ENCODE measurements around the gene MLPH. TPM values are rescaled to one million over a fixed set of nuclear protein-coding genes. Genes with fewer than 3 reads are reported as not detected.

The MLPH gene
- total and polyA plus RNA-seq, 2 of the 4 experiments (the other 2 are of a cell fraction): 13.8 to 21.6 TPM

DNA sequence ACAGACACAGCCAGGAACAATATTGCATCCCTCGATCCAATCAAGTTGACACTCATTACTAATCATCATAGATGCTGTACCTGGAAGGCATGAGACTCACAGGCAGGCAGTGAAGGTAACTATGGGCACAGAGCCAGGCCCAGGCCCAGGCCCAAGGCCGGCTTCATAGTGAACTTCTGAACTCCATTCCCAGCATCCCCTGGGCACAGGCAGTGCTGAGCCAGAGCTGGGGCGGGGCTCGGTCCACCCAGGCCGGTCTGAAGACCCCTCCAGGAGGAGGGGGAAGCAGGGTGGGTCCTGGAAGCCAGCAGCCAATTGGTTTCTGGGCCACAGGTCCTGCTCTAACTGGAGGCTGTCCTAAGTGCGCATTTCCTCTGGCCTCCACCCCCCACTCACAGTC is 37.6 kb downstream of the MLPH start:
- no peak overlapping the region for H2AK9ac ChIP-seq (replicated peaks; ENCODE audit: low read depth, low read length, poor library complexity)
- no peaks in the 10 kb centered on the region for H3K9me1 ChIP-seq (ENCODE audit: insufficient read depth, low read length)
- H4K91ac ChIP-seq (ENCODE audit: insufficient read depth, low read depth, low read length): no peak overlapping the region
- ChIA-PET POLR2A (ENCODE audit: unreplicated experiment) (no interaction called here), CTCF (no interaction called here)
- H3K79me1 ChIP-seq (ENCODE audit: low read depth in 1 of 2, low read length in 2 of 2): no peaks in the 10 kb centered on the region
- WGBS, 2 experiments (ENCODE audit: extremely low coverage in 2 of 2, insufficient read length in 1 of 2): no CpG with 5 or more reads among the region's 6 CpGs
- no peak overlapping the region for H2AK5ac ChIP-seq (ENCODE audit: low read depth, low read length)
- no peak overlapping the region for H3K18ac ChIP-seq (ENCODE audit: low read depth, low read length)
- ATAC-seq (ENCODE audit: low read depth): no peak
- no peak overlapping the region for H3K23ac ChIP-seq (ENCODE audit: low read depth, low read length)
- H3K9me3 ChIP-seq (ENCODE audit: control insufficient read depth, insufficient read depth, low read length): no peaks in the 10 kb centered on the region
- no peak for TF ChIP-seq CHD1 (IDR thresholded peaks at IDR 0.05; ENCODE audit: low read depth, low read length)
- TF ChIP-seq RCOR1 (IDR thresholded peaks at IDR 0.05; ENCODE audit: insufficient replicate concordance, low read length): no peak
- no peak for TF ChIP-seq CEBPB (IDR thresholded peaks at IDR 0.05; ENCODE audit: low read depth, low read length)
- TF ChIP-seq MAFK (IDR thresholded peaks at IDR 0.05; ENCODE audit: low read depth, low read length): no peak
- TF ChIP-seq POLR2A (IDR thresholded peaks at IDR 0.05; ENCODE audit: low read depth, low read length): no peak
- TF ChIP-seq FOS (IDR thresholded peaks at IDR 0.05; ENCODE audit: low read depth, low read length): no peak
- TF ChIP-seq, protein P1, sequence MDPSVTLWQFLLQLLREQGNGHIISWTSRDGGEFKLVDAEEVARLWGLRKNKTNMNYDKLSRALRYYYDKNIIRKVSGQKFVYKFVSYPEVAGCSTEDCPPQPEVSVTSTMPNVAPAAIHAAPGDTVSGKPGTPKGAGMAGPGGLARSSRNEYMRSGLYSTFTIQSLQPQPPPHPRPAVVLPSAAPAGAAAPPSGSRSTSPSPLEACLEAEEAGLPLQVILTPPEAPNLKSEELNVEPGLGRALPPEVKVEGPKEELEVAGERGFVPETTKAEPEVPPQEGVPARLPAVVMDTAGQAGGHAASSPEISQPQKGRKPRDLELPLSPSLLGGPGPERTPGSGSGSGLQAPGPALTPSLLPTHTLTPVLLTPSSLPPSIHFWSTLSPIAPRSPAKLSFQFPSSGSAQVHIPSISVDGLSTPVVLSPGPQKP (IDR thresholded peaks at IDR 0.05; ENCODE audit: borderline replicate concordance, low read depth, low read length): no peak
- TF ChIP-seq, protein P2, sequence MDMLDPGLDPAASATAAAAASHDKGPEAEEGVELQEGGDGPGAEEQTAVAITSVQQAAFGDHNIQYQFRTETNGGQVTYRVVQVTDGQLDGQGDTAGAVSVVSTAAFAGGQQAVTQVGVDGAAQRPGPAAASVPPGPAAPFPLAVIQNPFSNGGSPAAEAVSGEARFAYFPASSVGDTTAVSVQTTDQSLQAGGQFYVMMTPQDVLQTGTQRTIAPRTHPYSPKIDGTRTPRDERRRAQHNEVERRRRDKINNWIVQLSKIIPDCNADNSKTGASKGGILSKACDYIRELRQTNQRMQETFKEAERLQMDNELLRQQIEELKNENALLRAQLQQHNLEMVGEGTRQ (IDR thresholded peaks at IDR 0.05; ENCODE audit: low read depth, low read length): no peak
- H4K5ac ChIP-seq (ENCODE audit: low read depth, low read length): no peak overlapping the region
- H3K4me1 ChIP-seq (ENCODE audit: control insufficient read depth, insufficient read depth, low read length): no peaks in the 10 kb centered on the region
- peaks cover 3% of the 10 kb centered on the region for H3K36me3 ChIP-seq (ENCODE audit: control insufficient read depth, insufficient read depth, low read length)
- H3K4me2 ChIP-seq (ENCODE audit: low read depth, low read length): no peak overlapping the region
- H2AFZ ChIP-seq (replicated peaks; ENCODE audit: low read length, poor library complexity): no peak overlapping the region
- no peaks in the 10 kb centered on the region for H3K27me3 ChIP-seq (ENCODE audit: control insufficient read depth, insufficient read depth, low read length)
- H2BK120ac ChIP-seq (ENCODE audit: low read depth, low read length): no peak overlapping the region
- no TSS peak for BruUV-seq (replicated peaks)
- no peak overlapping the region for H2BK20ac ChIP-seq (ENCODE audit: low read depth, low read length)
- H3K56ac ChIP-seq (ENCODE audit: extremely low read depth, insufficient read depth, low read length): no peak overlapping the region
- dilution Hi-C loops (cut with HindIII; ENCODE audit: low sequenced_read_pairs, unreplicated experiment): no loop called here
- H3K4ac ChIP-seq (ENCODE audit: low read depth, low read length): no peak overlapping the region
- no peak for DNase-seq
- no peak overlapping the region for H3K14ac ChIP-seq (replicated peaks; ENCODE audit: low read depth, low read length)
- intact Hi-C loops (cut with micrococcal nuclease): no loop called here
- no peak overlapping the region for H3K27ac ChIP-seq (ENCODE audit: insufficient read depth, low read length)
- no peak overlapping the region for H2BK15ac ChIP-seq (ENCODE audit: low read depth, low read length)
- H3K4me3 ChIP-seq (ENCODE audit: insufficient read depth, low read depth, low read length): no peak overlapping the region
- in situ Hi-C loops (cut with MboI; ENCODE audit: low sequenced_read_pairs): no loop called here
- H4K20me1 ChIP-seq (ENCODE audit: insufficient read depth, low read length): no peaks in the 10 kb centered on the region
- no peak overlapping the region for H4K8ac ChIP-seq (ENCODE audit: low read depth in 2 of 2, low read length in 2 of 2)
- no peak overlapping the region for H2BK5ac ChIP-seq (ENCODE audit: low read depth, low read length, poor library complexity, severe bottlenecking)
- H3K9ac ChIP-seq (ENCODE audit: low read depth, low read length): no peak overlapping the region

All from IMR-90 (cell line).